ELR (cell line): ENCODE data around the gene AHCYL2.

Experiments used
- DNase-seq: peaks from one replicate; pipeline ENCODE4 v3.0.0-alpha.2; 2015; ENCODE audit warnings: low read depth

Gene AHCYL2

GRCh38 chr7:129224251-129225205, at the start of gene AHCYL2:
Gene AHCYL2, plus strand, starts transcription at chr7:129225030.
- DNase-seq = peak; percentile 95

DNA sequence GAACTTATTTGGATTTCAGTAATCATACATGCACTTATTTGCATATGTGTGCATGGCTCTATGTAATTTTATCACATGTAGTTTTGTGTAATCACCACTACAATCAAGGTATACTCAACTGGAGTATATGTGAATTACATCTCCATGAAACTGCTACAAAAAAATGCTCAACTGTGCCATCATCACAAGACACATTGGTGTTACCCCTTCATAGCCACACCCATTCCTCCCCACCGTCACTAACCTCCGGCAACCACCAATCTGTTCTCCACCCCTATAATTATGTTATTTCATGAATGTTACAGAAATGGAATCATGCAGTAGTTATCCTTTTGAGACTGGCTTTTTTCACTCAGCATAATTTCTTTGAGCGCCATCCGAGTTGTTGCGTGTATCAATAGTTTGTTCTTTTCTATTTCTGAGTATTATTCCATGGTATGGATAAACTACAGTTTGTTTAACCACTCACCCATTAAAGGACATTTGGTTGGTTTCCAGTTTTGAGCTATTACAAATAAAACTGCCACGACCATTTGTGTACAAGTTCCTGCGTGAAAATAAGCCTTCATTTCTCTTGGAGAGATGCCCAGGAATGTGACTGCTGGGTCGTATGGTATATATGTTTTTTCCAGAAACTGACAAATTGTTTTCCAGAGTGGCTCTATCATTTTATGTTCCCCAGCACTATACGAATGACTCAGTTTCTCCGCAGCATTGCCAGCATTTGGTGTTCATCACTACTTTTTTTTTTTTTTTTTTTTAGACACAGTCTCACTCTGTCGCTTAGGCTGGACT, 47.7 kb upstream of the AHCYL2 start:
- DNase-seq = no peak

DNA sequence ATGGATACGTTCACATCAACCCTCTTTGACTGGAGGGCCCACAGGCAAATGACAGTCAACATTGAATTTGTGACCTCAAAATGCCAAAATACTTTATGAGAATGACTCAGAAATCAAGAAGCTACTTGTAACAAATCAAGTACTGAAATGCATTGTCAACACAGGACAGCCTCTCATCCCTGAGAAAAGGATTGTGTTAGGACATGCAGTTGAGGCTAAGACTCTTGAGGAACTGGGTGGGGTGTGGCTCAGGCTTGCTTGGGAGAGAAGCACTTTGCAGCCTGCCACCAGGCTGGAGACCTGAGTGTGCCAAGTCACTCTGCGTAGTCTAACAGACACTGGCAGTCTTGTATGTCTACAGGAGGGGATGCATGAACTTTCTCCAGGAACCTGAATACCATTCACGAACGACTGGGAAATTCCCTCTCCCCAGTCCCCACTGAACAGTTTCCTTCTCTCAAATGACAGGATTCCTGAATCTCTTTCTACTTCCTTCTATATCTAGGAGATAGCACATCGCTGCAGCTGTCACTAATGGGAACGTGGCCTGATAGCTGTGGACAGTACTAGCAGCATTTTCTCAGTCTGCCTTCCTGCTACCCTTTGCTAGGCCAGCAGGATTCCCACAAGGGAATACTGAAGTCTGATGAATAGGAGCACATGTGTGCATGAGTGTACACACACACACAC, 39.7 kb upstream of the AHCYL2 start:
- no peak for DNase-seq

DNA sequence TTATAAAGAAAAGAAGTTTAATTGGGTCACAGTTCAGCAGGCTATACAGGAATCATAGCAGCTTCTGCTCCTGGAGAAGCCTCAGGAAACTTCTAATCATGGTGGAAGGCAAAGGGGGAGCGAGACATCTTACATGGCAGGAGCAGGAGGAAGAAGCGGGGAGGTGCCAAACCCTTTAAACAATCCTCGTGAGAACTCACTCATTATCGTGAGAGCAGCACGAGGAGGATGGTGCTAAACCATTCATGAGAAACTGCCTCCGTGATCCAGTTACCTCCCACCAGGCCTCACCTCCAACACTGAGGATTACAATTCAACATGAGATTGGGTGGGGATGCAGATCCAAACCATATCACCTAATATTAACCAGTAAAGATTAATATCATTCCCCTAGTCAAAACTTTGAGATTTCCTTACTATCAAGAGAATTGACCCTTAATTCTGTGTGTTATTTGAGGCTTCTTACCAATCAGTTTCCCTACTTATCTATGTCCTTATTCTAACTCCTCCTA, 38.0 kb upstream of the AHCYL2 start:
- DNase-seq = no peak

- DNase-seq = no peak
Observed at GRCh38 chr7:129187681-129188371, 37.0 kb upstream of the AHCYL2 start.

GRCh38 chr7:129188372-129188891, 36.4 kb upstream of the AHCYL2 start, which contains the start of gene SMO:
Gene SMO, plus strand, starts transcription at chr7:129188633. Its CDS starts 519 bp downstream, at chr7:129189152.
- DNase-seq = peak; percentile 36

- DNase-seq = peak; percentile 30
Observed at GRCh38 chr7:129188892-129189660, 35.8 kb upstream of the AHCYL2 start.

GRCh38 chr7:129189661-129190310, 35.0 kb upstream of the AHCYL2 start:
- no peak for DNase-seq

GRCh38 chr7:129191272-129191671, 33.6 kb upstream of the AHCYL2 start:
- no peak for DNase-seq

GRCh38 chr7:129193892-129194291, 30.9 kb upstream of the AHCYL2 start:
- DNase-seq = no peak

DNA sequence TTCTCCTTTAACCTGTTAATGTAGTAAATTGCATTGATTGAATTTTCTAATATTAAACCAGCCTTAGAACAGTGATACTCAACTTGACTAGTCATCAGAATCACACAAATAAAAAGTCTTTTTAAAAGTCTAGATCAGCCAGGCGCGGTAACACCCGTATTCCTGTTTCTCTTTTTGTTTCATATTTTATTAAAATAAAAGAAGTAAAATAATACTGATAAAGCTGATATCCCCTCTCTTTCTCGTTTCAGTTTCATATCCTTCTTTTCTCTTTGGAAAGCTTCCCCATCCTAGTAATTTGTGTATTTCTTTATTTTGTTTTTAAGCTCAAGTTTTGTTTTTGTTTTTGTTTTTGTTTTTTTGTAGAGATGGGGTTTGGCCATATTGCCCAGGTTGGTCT, 27.1 kb upstream of the AHCYL2 start:
- DNase-seq = no peak

DNA sequence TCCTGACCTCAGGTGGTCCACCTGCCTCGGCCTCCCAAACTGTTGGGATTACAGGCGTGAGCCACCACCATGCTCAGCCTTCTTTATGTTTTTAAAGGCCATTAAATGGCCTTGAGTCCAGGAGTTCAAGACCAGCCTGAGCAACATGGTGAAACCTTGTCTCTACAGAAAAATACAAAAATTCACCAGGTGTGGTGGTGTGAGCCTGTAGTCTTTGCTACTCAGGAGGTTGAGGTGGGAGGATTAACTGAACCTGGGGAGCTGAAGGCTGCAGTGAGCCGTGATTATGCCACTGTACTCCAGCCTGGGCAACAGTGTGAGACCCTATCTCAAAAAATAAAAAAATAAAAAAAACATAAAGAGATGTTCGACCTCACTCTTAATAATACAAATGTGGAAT, 25.4 kb upstream of the AHCYL2 start:
- DNase-seq = no peak

DNA sequence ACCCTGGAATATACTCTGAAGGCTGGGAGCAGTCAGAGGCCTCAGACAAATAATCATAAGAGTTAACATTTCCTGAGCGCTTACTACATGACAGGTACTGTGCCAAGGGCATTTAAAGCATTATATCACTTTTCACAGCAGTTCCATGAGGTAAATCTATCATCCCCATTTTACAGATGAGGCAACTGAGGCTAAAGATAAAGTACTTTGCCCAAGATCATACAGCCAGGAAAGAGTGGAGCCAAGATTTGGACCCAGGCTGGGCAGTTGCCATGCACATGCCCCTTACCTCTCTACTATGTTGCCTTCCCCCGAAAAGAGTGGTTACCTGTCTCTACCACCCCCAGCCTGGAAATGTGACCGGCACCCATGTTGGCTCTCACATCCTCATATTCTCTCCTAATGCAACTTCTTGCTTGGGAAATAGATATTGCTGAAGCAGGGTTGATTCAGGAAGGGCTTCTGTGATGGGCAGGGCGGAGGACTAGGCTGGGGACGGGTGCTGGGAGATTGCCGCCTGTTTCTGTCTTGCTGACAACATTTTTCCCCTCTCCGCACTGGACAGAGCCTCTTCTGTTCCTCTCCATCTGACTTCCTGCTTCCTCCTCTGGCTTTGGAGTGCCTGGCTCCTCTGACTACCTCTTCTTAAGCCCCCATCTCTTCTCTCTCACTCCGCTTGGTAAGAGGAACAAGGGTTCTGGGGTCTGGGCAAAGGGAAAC, 22.6 kb upstream of the AHCYL2 start:
- no peak for DNase-seq

- no peak for DNase-seq
Observed at GRCh38 chr7:129203050-129203741, 21.6 kb upstream of the AHCYL2 start.

- DNase-seq = no peak
Observed at GRCh38 chr7:129205126-129205818, 19.6 kb upstream of the AHCYL2 start.

- no peak for DNase-seq
Observed at GRCh38 chr7:129205987-129206785, 18.6 kb upstream of the AHCYL2 start.

DNA sequence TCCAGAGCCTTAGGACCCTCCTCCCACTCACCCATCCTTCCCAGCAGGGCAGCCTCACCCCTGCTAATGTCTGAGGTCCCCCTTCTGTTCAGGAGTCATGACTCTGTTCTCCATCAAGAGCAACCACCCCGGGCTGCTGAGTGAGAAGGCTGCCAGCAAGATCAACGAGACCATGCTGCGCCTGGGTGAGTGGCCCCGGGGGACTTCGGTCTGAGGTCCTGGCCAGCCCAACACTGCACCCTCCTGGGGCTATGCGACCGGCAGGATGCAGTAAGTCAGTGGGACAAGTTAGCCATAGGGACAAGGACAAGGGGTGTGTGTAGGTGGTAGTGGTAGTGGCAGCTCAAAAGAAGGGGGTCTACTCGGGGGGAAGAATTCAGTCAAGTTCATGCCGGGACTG, 16.2 kb upstream of the AHCYL2 start:
- no peak for DNase-seq
